ENCODE results near the gene CCDC28A. TPM values are rescaled to one million over a fixed set of nuclear protein-coding genes. Genes with fewer than 3 reads are reported as not detected.

Gene CCDC28A
- total and polyA plus RNA-seq, 2 of the 4 experiments (the other 2 are of a cell fraction) = 6.8 to 8.0 TPM

GRCh38 chr6:138736640-138737039 lies 36.9 kb upstream of the CCDC28A start:
- Histone ChIP-seq H3K23ac (ENCODE audit: low read depth, low read length) (no peak overlapping the region), H2AK9ac (replicated peaks; ENCODE audit: low read depth, low read length, poor library complexity) (no peak overlapping the region), H2BK120ac (ENCODE audit: low read depth, low read length) (no peak overlapping the region), H3K4me2 (ENCODE audit: low read depth, low read length) (no peak overlapping the region), H3K4me3 (ENCODE audit: insufficient read depth, low read depth, low read length) (no peak overlapping the region), H3K27ac (ENCODE audit: insufficient read depth, low read length) (no peak overlapping the region), H3K27me3 (ENCODE audit: control insufficient read depth, insufficient read depth, low read length) (no peaks in the 10 kb centered on the region), H2BK15ac (ENCODE audit: low read depth, low read length) (no peak overlapping the region; the same call in 2 of the 3 replicates), H3K4ac (ENCODE audit: low read depth, low read length) (no peak overlapping the region), H4K5ac (ENCODE audit: low read depth, low read length) (no peak overlapping the region), H3K14ac (replicated peaks; ENCODE audit: low read depth, low read length) (no peak overlapping the region), H3K79me1 (ENCODE audit: low read depth in 1 of 2, low read length in 2 of 2) (no peaks in the 10 kb centered on the region), H3K36me3 (ENCODE audit: control insufficient read depth, insufficient read depth, low read length) (no peaks in the 10 kb centered on the region), H3K56ac (ENCODE audit: extremely low read depth, insufficient read depth, low read length) (no peak overlapping the region), H3K18ac (ENCODE audit: low read depth, low read length) (no peak overlapping the region), H2BK20ac (ENCODE audit: low read depth, low read length) (no peak overlapping the region), H2AFZ (replicated peaks; ENCODE audit: low read length, poor library complexity) (no peak overlapping the region), H3K9me1 (ENCODE audit: insufficient read depth, low read length) (no peaks in the 10 kb centered on the region), H3K9me3 (ENCODE audit: control insufficient read depth, insufficient read depth, low read length) (0 out of 2 replicates have a peak, but pooled peaks cover 1% of the 10 kb centered on the region), H4K91ac (ENCODE audit: insufficient read depth, low read depth, low read length) (no peak overlapping the region), H2AK5ac (ENCODE audit: low read depth, low read length) (no peak overlapping the region), H3K9ac (ENCODE audit: low read depth, low read length) (no peak overlapping the region), H2BK5ac (ENCODE audit: low read depth, low read length, poor library complexity, severe bottlenecking) (no peak overlapping the region), H4K20me1 (ENCODE audit: insufficient read depth, low read length) (no peaks in the 10 kb centered on the region), H4K8ac (ENCODE audit: low read depth in 2 of 2, low read length in 2 of 2) (no peak overlapping the region), H3K4me1 (ENCODE audit: control insufficient read depth, insufficient read depth, low read length) (no peaks in the 10 kb centered on the region)
- CTCF ChIA-PET = no interaction called here
- intact Hi-C loops (cut with micrococcal nuclease) (no loop called here), dilution Hi-C loops (cut with HindIII; ENCODE audit: low sequenced_read_pairs, unreplicated experiment) (no loop called here), in situ Hi-C loops (cut with MboI; ENCODE audit: low sequenced_read_pairs) (no loop called here)
- DNase-seq (peak; percentile 9), ATAC-seq (ENCODE audit: low read depth) (no peak)
- WGBS, 2 experiments (ENCODE audit: extremely low coverage in 2 of 2, insufficient read length in 1 of 2) = no CpG with 5 or more reads among the region's 5 CpGs
- TF ChIP-seq MAFK (IDR thresholded peaks at IDR 0.05; ENCODE audit: low read depth, low read length) (peak; percentile 86), NFE2L2 (IDR thresholded peaks at IDR 0.05; ENCODE audit: low read depth, low read length) (peak; percentile 94), RFX5 (IDR thresholded peaks at IDR 0.05; ENCODE audit: low read depth, low read length) (no peak)
- POLR2A ChIA-PET (ENCODE audit: unreplicated experiment) = no interaction called here
- no TSS peak for BruUV-seq (replicated peaks)
